ENCODE measurements around the gene CHST11. TPM values are rescaled to one million over a fixed set of nuclear protein-coding genes. Genes with fewer than 3 reads are reported as not detected.

CHST11 gene
- total and polyA plus RNA-seq, 2 donors from 2014 or later, result 2.0 to 23.3 TPM

- intact Hi-C loops (cut with DNase I), result no loop called here
- H3K9me3 ChIP-seq (ENCODE audit: control insufficient read depth in 2 of 3, insufficient read depth in 1 of 3, low read length in 3 of 3), result no peaks in the 10 kb centered on the region
- TF ChIP-seq, protein P1, sequence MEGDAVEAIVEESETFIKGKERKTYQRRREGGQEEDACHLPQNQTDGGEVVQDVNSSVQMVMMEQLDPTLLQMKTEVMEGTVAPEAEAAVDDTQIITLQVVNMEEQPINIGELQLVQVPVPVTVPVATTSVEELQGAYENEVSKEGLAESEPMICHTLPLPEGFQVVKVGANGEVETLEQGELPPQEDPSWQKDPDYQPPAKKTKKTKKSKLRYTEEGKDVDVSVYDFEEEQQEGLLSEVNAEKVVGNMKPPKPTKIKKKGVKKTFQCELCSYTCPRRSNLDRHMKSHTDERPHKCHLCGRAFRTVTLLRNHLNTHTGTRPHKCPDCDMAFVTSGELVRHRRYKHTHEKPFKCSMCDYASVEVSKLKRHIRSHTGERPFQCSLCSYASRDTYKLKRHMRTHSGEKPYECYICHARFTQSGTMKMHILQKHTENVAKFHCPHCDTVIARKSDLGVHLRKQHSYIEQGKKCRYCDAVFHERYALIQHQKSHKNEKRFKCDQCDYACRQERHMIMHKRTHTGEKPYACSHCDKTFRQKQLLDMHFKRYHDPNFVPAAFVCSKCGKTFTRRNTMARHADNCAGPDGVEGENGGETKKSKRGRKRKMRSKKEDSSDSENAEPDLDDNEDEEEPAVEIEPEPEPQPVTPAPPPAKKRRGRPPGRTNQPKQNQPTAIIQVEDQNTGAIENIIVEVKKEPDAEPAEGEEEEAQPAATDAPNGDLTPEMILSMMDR (IDR thresholded peaks at IDR 0.05; ENCODE audit: borderline replicate concordance, extremely low read depth, insufficient read depth), result no peak
These were observed 277.0 kb downstream of the CHST11 start for GRCh38 chr12:104733717-104734175.

DNA sequence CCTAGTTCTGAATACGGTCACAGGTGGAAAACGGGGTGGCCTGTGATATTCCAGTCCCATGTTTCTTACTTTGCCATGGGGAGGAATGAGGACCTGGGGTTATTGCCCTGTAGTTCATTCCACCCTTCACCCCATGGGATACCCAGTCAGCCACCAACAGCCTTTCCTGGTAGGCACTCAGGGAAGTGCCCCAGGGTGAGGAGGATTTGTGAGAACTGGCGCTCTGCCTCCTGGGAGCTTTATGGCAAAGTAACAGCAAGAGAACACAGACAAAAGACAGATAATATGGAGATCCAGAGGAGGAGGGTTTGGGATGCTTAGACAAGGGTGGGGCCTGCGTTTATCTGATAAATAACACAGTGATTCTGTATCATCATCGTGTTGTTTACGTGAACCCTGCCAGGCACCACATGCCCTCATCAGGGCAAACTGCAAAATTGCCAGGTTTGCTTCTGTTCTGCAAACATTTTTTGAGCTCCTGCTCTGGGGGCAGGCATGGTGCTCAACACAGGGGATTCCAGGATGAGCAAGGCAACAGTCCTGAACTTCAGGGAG is 277.9 kb downstream of the CHST11 start:
- Histone ChIP-seq H3K27me3 (ENCODE audit: control insufficient read depth, insufficient read depth, low read length) (no peaks in the 10 kb centered on the region), H3K9me3 (ENCODE audit: control insufficient read depth in 2 of 3, insufficient read depth in 1 of 3, low read length in 3 of 3) (no peaks in the 10 kb centered on the region), H3K9ac (ENCODE audit: low read length in 3 of 3) (no peak overlapping the region), H3K4me3 (ENCODE audit: low read length in 3 of 3) (no peak overlapping the region), H3K36me3 (ENCODE audit: control insufficient read depth in 2 of 3, insufficient read depth in 3 of 3, low read length in 3 of 3) (no peaks in the 10 kb centered on the region), H3K27ac (ENCODE audit: low read depth in 2 of 2, low read length in 2 of 2) (no peak overlapping the region), H3K4me1 (ENCODE audit: control insufficient read depth in 2 of 3, insufficient read depth in 2 of 3, low read depth in 1 of 3, low read length in 3 of 3) (peaks cover 0 to 4% (median 3%) of the 10 kb centered on the region in 3 donors)
- TF ChIP-seq, protein P1 (IDR thresholded peaks at IDR 0.05; ENCODE audit: borderline replicate concordance, extremely low read depth, insufficient read depth), result no peak
- FAIRE-seq, result no peak
- intact Hi-C loops (cut with DNase I), result no loop called here
- DNase-seq, result no peak

More at GRCh38 chr12:104733717-104734175, 277.0 kb downstream of the CHST11 start:
- Histone ChIP-seq H3K9ac (ENCODE audit: low read length in 3 of 3) (no peak overlapping the region), H3K36me3 (ENCODE audit: control insufficient read depth in 2 of 3, insufficient read depth in 3 of 3, low read length in 3 of 3) (no peaks in the 10 kb centered on the region), H3K4me3 (ENCODE audit: low read length in 3 of 3) (no peak overlapping the region), H3K4me1 (ENCODE audit: control insufficient read depth in 2 of 3, insufficient read depth in 2 of 3, low read depth in 1 of 3, low read length in 3 of 3) (peaks cover 0 to 4% (median 3%) of the 10 kb centered on the region in 3 donors), H3K27me3 (ENCODE audit: control insufficient read depth, insufficient read depth, low read length) (no peaks in the 10 kb centered on the region), H3K27ac (ENCODE audit: low read depth in 2 of 2, low read length in 2 of 2) (no peak overlapping the region)
- FAIRE-seq, result no peak
- DNase-seq, result no peak

GRCh38 chr12:104735801-104736200 is 279.1 kb downstream of the CHST11 start:
- TF ChIP-seq, protein P1 (IDR thresholded peaks at IDR 0.05; ENCODE audit: borderline replicate concordance, extremely low read depth, insufficient read depth), result no peak
- H3K9ac ChIP-seq (ENCODE audit: low read length in 3 of 3), result no peak overlapping the region
- FAIRE-seq, result no peak
- no peak overlapping the region for H3K27ac ChIP-seq (ENCODE audit: low read depth in 2 of 2, low read length in 2 of 2)
- no peaks in the 10 kb centered on the region for H3K9me3 ChIP-seq (ENCODE audit: control insufficient read depth in 2 of 3, insufficient read depth in 1 of 3, low read length in 3 of 3)
- intact Hi-C loops (cut with DNase I), result no loop called here
- no peak overlapping the region for H3K4me3 ChIP-seq (ENCODE audit: low read length in 3 of 3)
- no peaks in the 10 kb centered on the region for H3K36me3 ChIP-seq (ENCODE audit: control insufficient read depth in 2 of 3, insufficient read depth in 3 of 3, low read length in 3 of 3)
- H3K4me1 ChIP-seq (ENCODE audit: control insufficient read depth in 2 of 3, insufficient read depth in 2 of 3, low read depth in 1 of 3, low read length in 3 of 3), result peaks cover 0 to 8% (median 3%) of the 10 kb centered on the region in 3 donors
- H3K27me3 ChIP-seq (ENCODE audit: control insufficient read depth, insufficient read depth, low read length), result no peaks in the 10 kb centered on the region
- no peak for DNase-seq
